ENCODE data around the gene PHC2. TPM values are rescaled to one million over a fixed set of nuclear protein-coding genes. Genes with fewer than 3 reads are reported as not detected.

Gene PHC2
- total and polyA plus RNA-seq, 3 donors from 2014 or later, result 121 to 178 (median 130) TPM

DNA sequence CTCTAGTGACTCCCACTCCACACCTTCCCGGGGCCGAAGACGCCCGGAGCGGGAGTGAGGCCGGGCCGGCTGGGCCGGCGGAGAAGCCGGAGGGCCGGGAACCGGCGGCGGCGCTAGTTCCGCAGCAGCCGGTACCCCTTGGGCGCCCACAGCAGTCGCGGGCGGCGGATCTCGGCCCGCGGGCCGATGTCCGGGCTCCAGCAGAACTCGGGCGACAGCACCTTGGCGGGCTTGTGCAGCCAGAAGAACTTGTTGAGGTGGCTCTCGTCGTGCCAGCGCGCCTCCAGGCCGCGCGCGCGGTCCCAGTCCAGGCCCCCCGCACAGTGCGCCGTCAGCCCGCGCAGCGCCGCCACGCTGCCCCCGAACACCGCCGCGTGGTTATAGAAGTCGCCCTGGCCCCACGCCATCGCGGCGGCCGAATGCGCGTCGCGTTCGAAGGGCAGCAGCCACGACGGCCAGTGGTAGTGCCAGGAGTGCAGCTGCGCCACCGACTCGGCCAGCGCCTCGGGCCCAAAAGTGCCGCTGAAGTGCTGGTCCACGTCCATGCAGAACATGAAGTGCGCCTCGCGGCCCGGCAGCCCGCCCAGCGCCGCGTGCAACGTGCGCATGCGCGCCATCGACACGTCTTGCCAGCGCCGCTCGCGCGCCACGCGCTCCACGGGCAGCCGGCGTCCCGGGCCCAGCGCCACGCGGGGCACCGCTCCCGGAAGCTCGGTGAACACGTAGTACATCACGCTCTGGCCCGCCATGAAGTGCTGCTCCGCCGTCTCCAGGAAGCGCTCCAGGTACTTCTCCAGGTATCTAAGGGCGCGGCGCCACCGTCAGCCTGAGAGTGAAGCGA is 124.0 kb downstream of the PHC2 start:
- no peaks in the 10 kb centered on the region for H3K36me3 ChIP-seq (ENCODE audit: low read depth, missing control alignments)
- 11 to 24% methylated on average over 27 to 98 of the region's 113 CpGs for WGBS, 2 donors
- intact Hi-C loops (cut with DNase I; ENCODE audit: low total_unique reads), result no loop called here
- H3K9me3 ChIP-seq, result no peaks in the 10 kb centered on the region
- DNase-seq, result peak; percentile 60
- no peak overlapping the region for H3K27ac ChIP-seq
- H3K27me3 ChIP-seq, result no peaks in the 10 kb centered on the region
- no peak for TF ChIP-seq POLR2A (IDR thresholded peaks at IDR 0.05)
- TF ChIP-seq, protein P1, sequence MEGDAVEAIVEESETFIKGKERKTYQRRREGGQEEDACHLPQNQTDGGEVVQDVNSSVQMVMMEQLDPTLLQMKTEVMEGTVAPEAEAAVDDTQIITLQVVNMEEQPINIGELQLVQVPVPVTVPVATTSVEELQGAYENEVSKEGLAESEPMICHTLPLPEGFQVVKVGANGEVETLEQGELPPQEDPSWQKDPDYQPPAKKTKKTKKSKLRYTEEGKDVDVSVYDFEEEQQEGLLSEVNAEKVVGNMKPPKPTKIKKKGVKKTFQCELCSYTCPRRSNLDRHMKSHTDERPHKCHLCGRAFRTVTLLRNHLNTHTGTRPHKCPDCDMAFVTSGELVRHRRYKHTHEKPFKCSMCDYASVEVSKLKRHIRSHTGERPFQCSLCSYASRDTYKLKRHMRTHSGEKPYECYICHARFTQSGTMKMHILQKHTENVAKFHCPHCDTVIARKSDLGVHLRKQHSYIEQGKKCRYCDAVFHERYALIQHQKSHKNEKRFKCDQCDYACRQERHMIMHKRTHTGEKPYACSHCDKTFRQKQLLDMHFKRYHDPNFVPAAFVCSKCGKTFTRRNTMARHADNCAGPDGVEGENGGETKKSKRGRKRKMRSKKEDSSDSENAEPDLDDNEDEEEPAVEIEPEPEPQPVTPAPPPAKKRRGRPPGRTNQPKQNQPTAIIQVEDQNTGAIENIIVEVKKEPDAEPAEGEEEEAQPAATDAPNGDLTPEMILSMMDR (IDR thresholded peaks at IDR 0.05), result no peak
- peak overlapping the region; percentile 45 to 59 for H3K4me3 ChIP-seq
- peaks cover 5% of the 10 kb centered on the region for H3K4me1 ChIP-seq

DNA sequence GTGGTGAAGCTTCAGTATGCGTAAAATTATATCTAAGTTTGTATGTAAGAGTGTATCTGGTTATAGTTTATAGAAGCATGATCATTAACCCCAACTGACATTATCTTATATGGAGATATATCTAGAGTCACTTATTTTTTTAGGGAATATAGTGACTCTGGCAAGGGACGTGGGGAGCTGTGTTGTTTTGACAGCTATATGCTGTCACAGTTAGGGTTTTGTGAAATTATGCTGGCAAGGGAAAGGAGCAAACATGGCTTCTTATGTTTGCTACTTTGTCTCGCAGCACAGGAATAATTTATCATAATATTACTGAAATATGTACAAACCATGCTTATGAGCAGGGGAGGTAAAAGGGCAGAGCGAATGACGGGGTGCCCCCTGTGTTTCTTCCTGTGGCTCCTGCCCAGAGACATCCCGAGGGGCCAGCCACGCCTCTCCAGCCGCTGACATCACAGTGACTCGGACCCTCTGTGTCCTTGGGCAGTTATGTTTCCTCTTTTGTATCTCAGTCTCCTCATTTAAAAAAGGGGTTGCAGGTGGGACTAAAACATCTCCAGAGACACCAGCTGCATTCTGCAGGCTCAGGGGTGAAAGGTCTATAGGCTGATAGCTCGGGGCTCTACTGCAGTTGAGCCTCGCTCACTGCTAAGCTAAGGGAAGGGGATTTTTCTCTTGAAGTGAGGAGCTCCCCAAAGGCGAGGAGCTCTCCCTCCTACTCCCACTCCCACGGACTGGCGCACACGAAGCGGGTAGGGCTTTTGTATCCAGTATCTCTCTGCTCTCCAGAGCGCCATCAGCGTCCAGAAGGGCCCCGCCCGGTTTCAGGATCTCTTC is 124.9 kb downstream of the PHC2 start:
- WGBS, 2 donors, result 37 to 51% methylated on average over 9 to 20 of the region's 20 CpGs
- TF ChIP-seq, protein P1 (IDR thresholded peaks at IDR 0.05), result no peak
- TF ChIP-seq POLR2A (IDR thresholded peaks at IDR 0.05), result no peak
- intact Hi-C loops (cut with DNase I; ENCODE audit: low total_unique reads), result no loop called here
- H3K27me3 ChIP-seq, result no peaks in the 10 kb centered on the region
- H3K36me3 ChIP-seq (ENCODE audit: low read depth, missing control alignments), result no peaks in the 10 kb centered on the region
- DNase-seq, result no peak
- H3K9me3 ChIP-seq, result no peaks in the 10 kb centered on the region
- H3K4me3 ChIP-seq, result peak overlapping the region; percentile 45 to 59
- H3K4me1 ChIP-seq, result peaks cover 5% of the 10 kb centered on the region
- no peak overlapping the region for H3K27ac ChIP-seq

DNA sequence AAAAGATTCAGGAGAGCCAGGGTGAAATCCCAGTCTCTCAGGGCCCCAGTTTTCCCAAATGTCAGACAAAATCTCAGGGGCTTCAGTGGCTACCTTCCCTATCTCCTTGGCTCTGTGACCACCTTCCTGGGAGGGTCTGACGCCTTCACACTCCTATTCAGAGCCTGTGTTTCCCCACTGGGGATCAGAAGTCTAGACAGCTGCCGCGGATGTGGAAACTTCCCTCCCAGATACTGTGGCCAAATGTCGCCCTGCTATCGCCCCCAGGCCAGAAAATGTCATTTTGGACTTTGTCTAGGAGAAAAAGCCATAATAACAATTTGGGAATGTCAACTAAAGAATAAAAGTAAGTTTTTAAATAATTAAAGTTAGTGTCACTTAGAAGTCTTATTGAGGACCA is 125.9 kb downstream of the PHC2 start:
- no peaks in the 10 kb centered on the region for H3K9me3 ChIP-seq
- no peaks in the 10 kb centered on the region for H3K36me3 ChIP-seq (ENCODE audit: low read depth, missing control alignments)
- no peak for DNase-seq
- intact Hi-C loops (cut with DNase I; ENCODE audit: low total_unique reads), result no loop called here
- H3K27ac ChIP-seq, result no peak overlapping the region
- no peaks in the 10 kb centered on the region for H3K27me3 ChIP-seq
- 93 to 99% methylated on average over 5 of the region's 5 CpGs for WGBS, 2 donors
- H3K4me3 ChIP-seq, result no peak overlapping the region
- TF ChIP-seq, protein P1 (IDR thresholded peaks at IDR 0.05), result no peak
- no peak for TF ChIP-seq POLR2A (IDR thresholded peaks at IDR 0.05)
- H3K4me1 ChIP-seq, result peaks cover 5% of the 10 kb centered on the region

DNA sequence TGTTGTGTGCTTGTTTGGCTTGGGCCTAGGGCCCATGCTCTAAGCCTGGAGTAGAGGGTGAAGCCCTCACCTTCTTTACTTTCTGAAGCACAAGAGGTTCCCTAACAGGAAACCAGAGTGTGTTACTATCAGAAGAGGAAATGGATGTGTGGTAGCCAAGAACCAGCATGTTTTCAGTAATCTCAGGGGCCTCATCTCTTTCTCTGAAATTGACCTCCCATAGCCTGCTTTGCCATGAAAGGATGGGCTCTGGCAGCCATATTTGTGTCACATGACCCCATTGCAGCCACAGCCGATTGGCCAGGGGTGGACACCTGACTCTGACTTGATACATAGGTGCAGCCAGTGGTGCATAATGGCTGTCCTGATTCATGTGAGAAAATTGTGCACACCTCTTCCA is 128.6 kb downstream of the PHC2 start:
- 88 to 100% methylated on average over 1 of the region's 1 CpG for WGBS, 2 donors
- Histone ChIP-seq H3K27me3 (no peaks in the 10 kb centered on the region), H3K36me3 (ENCODE audit: low read depth, missing control alignments) (no peaks in the 10 kb centered on the region), H3K27ac (no peak overlapping the region), H3K9me3 (no peaks in the 10 kb centered on the region), H3K4me1 (peaks cover 5% of the 10 kb centered on the region), H3K4me3 (no peak overlapping the region)
- intact Hi-C loops (cut with DNase I; ENCODE audit: low total_unique reads), result no loop called here
- TF ChIP-seq POLR2A (IDR thresholded peaks at IDR 0.05), result no peak
- TF ChIP-seq, protein P1 (IDR thresholded peaks at IDR 0.05), result no peak
- no peak for DNase-seq
